Activated CD8-positive, alpha-beta memory T cell treated with anti-CD3 and anti-CD28 coated beads, Interleukin-2, amount 50 U/mL, for 1 hour (primary cell): Measurements from ENCODE around the gene RALGAPA1.

ENCODE experiments used
- DNase-seq: peaks from one replicate; pipeline ENCODE4 v3.0.0-alpha.2; 2020; ENCODE audit errors: extremely low read depth

The RALGAPA1 gene

DNA sequence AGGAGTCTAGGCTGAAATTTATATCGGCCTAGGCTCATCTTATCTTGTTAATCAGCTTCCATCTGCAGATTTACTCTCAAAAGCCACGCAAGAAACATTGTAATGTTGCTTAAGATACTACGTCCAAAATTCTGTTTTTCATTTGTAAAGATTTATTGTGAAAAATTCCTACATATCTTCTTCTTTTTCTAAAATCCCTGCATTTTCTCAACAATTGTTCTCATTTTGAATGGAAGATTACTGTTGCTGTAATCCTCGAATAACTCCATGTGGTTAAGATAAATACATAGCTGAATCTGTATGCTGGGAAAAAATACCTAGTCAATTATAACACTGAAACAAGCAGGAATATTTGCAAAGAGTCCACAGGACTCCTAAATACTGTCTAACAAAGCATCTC, 259.5 kb downstream of the RALGAPA1 start:
- DNase-seq: no peak

DNA sequence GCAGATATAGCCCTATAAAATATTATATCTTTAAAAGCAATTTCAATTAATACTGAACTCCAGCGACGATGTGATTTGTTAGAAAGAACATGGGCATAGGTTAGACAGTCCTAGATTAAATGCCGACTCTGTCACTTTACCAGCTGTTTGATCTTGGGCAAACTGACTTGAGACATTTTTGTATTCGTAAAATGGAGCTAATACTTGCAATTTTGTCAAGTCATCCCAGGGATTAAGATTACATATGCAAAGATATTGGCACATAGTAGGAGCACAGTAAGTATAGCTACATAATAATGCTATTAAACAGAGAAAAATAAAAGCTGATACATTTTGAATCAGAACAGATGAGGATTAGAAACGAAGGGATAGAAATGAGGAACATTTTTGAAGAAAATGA, 266.1 kb downstream of the RALGAPA1 start:
- DNase-seq: no peak

DNA sequence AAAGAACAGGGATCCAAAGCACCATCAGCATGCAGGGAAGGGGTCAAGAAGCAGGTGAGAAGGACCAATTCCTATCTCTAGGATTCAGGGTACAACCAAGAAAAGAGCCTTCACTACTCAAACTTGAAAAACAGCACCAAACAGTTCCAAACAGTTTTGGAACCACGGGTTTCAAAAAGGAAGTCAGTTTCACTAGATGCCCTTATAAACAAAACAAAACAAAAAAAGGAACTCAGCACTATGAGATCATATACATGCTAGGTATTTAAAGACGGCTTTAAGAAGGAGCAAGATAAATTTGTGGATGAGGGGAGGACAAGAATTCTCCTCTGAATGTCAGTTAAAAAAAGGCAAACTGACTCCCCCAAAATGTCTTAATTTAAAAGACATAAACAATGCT, 269.1 kb downstream of the RALGAPA1 start:
- no peak for DNase-seq

DNA sequence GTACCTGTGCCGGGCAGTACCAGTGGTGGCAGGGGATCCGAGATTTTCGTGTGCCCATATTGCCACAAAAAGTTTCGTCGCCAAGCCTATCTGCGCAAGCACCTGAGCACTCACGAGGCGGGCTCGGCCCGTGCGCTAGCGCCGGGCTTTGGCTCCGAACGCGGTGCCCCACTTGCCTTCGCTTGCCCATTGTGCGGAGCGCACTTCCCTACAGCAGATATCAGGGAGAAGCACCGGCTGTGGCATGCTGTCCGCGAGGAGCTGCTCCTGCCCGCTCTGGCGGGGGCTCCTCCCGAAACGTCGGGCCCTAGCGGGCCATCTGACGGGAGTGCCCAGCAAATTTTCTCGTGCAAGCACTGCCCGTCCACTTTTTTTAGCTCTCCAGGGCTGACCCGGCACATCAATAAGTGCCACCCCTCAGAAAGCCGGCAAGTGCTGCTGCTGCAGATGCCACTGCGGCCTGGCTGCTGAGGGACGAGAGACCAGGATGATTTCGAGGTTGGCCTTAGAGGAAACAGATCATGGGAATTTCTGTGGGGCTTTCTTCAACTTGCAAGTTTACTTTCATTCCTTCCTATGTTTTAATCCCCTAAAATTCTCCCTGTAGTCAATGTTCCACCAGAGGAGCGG, 273.5 kb downstream of the RALGAPA1 start:
- DNase-seq: no peak

DNA sequence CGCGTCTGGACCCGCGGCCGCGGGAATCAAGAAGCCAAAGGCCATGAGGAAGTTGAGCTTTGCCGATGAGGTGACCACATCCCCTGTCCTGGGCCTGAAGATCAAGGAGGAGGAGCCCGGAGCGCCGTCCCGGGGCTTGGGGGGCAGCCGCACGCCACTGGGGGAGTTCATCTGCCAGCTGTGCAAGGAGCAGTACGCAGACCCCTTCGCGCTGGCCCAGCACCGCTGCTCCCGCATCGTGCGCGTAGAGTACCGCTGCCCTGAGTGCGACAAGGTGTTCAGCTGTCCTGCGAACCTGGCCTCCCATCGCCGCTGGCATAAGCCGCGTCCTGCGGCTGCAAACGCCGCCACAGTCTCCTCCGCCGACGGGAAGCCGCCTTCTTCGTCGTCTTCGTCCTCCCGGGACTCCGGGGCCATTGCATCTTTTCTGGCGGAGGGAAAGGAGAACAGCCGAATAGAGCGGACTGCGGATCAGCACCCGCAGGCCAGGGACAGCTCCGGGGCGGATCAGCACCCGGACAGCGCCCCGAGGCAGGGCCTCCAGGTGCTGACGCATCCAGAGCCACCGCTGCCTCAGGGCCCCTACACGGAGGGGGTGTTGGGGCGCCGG, 274.1 kb downstream of the RALGAPA1 start:
- DNase-seq: peak; percentile 2

DNA sequence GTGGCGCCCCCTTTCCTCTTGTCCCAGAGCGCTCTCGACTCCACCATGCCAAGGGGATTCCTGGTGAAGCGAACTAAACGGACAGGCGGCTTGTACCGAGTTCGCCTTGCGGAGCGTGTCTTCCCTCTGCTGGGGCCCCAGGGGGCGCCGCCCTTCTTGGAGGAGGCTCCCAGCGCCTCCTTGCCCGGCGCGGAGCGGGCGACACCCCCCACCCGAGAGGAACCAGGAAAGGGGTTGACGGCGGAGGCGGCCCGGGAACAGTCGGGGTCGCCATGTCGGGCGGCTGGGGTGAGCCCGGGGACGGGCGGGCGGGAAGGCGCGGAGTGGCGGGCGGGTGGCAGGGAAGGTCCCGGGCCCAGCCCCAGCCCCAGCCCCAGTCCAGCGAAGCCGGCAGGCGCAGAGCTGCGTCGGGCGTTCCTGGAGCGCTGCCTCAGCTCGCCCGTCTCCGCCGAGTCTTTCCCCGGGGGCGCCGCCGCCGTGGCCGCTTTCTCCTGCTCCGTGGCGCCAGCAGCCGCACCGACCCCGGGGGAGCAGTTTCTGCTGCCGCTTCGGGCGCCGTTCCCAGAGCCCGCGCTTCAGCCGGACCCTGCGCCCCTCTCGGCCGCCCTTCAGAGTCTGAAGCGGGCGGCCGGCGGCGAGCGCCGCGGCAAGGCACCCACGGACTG, 274.8 kb downstream of the RALGAPA1 start:
- DNase-seq: no peak

DNA sequence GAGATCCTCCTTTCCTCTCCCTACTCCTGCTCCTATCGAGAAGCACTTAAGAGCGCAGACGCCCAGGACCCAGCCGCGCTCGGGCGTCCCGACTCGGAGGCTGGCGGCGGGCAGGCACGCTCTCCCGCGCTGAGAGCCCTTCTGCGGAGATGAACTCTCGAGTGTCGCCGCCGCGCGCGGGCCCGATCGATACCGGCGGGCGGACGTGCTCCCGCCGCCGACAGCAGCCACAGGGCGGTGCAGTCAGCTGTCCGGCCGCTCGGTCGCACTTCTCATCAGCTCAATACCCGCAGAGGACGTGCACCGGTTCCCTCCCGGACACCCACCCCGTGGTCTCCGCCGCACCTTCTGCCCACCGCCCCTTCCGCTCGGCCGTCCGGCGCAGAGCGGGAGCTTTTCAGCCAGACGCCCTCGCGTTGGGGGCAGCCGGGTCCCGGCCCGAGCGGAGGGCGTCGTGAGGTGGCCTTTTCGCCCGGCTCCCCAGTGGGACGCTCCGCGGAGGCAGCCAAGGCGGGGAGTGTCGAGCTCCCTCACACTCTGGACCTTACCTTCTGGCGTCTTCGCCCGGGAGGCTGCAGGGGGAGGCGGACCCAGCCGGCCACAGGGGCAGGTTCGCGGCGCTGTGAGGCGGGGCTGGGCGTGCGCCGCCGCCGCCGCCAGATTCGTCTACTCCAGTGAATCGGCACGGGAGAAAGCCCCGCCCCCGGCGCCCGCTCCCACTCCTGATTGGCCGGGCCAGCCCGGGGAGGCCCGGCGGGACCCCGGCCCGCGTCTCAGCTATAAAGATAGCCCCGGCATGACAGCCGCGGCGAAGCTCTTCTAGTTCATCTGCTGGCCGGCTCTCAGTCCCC, 275.5 kb downstream of the RALGAPA1 start, which contains the start of gene INSM2:
TSS of gene INSM2 (plus strand) at position 808 of the 851 bp plus-strand sequence. CDS start 89 bp downstream, outside the sequence.
- DNase-seq: no peak

DNA sequence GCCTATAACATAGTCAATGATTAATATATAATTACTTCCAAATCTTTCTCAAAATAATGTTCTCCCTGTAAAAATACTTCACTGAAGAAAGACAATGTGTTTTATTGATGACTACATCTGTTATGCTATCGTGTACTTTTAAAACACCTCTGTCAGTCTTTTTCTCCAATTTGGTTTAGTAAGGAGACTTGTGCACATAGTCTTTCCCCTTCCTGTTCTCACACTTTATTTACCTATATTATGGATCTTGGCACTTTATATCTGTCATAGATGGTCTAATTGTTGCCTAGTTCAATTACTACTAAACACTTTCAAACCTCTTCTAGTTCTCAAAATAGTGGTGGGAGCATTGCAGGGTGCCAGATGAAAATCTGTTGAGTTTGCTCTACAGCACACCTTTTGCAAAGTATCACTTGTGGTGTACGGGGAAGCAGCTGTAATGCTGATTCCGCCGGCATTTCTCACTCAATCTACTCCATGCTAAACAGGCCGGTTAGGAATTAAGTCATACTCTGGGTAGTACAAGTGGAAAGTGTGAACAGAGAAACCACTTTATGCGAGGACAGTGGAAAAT, 276.2 kb downstream of the RALGAPA1 start:
- DNase-seq: no peak

DNA sequence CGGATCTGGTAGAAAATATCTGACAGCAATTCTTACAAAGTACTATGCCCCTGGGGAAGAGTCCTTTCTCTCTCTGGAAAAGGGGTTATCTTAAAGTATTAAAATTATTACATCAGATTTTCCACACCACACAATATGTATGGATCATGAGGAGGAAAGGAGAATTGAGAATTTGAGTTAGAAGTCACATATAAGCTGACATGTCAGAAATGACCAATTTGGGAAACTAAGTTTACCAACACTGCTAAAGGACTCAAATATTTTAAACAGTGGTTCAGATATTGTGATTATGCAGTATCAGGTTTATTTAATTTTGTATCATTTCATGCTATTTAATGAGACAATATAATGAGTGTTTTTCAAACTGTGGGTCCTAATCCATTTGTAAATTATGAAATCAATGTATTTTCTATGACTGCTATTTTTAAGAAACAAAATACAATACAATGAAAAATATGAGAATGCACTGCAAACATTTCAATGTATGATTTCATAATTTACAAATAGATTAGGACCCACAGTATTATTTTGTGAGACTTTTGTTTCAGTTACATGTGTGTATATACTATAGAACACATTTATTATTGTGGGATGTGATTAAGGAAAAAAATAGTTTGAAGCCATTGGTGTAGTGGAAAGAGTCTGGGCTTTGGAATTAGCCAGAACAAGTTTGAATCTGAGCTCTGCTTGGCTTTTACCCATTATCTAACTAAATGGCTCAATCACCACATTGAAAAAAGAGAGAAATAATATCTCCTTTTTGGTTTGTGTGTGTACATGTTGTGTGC, 276.9 kb downstream of the RALGAPA1 start:
- no peak for DNase-seq

DNA sequence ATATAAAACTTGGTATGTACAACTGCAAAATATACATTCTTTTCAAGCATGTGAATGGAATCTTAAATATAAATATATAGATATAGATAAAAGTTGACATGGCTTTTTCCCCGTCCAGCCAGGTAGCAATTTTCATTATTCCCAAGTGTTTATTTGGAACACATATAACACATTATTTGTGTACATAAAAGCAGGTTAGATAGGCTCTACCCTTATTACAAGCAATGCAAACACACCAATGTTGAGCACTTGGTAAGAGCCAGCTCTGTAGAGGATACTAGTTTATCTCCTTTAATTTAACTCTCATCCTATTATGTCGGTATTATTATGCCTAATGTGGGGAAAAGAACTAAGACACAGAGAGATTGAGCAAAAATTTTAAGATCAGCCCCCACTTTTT, 282.1 kb downstream of the RALGAPA1 start:
- DNase-seq: no peak

DNA sequence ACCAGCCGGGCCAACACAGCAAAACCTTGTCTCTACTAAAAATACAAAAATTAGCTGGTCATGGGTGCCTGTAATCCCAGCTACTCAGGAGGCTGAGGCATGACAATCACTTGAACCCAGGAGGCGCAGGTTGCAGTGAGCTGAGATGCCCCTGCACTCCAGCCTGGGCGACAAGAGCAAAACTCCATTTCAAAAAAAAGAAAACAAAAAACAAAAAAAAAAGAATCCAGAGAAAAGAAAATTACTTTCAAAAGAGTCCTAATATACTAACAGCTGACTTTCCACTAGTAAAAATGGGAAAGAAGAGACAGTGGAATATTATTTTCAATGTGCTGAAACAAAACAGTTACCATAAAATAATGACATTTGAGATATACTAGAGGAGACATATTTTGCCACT, 283.4 kb downstream of the RALGAPA1 start:
- no peak for DNase-seq

DNA sequence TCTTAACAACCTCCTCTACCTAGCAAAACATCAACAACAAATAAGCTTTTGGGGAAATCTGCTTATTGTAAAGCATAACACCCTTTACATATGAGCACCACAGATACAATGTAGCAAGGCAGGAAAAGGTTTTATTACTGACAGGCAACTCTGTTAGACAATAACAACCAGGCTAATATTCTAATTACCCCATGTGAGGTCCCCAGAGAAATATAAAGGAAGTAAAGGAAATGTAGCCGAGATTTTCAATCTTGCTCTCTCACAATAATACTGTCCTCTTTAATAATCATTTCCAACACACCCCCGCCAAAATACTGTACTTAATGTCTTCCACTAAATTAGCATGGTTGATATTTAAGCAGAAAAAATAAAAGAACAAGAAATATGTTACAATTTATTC, 289.1 kb downstream of the RALGAPA1 start:
- no peak for DNase-seq

DNA sequence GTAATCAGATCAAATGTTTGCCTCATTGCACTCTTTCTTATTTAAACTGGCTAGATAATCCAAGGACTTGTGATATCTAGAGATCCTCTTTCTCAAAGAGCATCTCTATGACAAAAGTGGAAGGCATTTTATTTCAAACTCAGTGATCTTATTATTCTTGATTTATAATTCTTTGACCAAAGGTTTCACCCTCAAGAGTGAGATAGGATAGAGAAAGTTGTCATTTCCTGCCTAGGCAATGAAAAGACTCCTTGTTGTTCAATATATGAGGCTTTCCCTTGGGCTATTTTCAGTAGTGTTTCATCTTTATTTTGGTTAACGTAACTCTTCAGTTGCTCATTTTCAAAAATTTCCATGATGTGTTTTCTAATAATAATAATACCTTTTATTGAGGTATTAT, 293.2 kb downstream of the RALGAPA1 start:
- DNase-seq: no peak

DNA sequence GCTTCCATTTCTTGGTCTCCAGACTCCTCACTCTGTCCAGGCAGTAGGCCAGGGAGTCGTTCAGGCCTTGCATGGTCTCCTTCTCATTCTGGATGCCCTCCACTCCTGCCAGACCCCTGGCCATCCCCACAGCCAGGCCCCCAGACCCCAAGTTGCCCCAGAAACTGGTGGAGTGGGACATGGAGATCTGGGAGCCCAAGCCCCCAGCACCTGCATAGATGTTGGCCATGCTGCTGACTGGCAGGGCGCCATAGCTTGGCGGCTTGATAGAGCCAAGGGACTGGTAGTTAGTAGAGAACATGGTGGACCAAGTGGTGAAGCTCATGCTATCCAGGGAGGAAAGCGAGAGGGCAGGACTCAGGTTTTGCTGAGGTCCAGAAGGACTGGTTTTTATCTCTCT, 296.3 kb downstream of the RALGAPA1 start:
- DNase-seq: no peak

DNA sequence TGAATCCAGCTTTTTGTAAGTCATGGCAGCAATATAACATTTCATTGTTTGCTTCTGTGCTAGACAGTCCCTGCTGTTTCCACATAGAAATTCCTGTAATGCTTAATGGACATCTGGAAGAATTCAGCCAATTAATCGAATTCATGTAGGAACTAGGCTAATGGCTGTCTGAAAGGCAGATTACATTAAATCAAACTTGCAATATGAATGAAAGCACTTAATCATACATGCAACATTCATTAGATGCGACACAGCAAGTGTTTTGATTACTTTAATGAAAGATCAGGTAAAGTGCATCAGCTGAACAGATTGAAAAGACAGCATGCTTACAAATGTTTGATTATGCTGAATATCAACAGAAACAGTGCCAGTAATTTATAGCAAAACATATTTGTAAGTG, 299.2 kb downstream of the RALGAPA1 start:
- no peak for DNase-seq

DNA sequence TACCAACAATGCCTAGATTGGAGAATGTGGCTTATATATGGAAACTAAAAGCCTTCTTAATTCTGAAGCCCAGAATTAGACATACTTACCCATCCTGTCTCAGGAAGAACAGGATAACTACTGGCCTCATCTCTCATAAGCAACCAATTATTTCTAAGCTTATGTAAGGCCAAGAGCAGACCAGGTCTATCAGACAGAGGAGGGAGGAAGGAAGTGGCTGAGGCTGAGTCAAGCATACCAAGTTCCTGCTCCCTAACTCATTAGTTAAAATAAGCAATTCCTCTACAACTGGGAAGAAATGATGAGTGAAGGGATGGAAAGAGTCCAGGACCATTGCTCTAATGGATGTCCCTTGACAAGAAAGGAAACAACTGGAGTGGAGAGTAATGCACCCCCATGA, 302.2 kb downstream of the RALGAPA1 start:
- no peak for DNase-seq

DNA sequence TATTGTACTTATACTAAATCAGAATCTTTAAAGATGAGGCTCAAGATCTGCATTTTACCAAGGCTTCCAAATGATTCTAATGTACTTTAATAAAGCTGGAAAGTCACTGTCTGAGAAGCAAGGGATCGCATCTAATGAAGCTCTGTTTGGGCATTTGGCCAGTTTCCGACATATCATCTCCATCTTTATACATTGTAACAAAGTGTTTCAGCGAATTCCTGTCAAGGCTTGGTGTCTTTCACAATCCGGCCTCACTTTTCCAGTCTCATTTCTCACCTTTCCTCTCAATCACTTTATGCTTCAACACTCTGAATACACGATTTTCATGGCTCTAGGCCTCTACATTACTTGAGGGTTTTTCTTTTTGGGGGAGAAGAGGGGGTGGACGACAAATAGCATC, 302.6 kb downstream of the RALGAPA1 start:
- DNase-seq: no peak

DNA sequence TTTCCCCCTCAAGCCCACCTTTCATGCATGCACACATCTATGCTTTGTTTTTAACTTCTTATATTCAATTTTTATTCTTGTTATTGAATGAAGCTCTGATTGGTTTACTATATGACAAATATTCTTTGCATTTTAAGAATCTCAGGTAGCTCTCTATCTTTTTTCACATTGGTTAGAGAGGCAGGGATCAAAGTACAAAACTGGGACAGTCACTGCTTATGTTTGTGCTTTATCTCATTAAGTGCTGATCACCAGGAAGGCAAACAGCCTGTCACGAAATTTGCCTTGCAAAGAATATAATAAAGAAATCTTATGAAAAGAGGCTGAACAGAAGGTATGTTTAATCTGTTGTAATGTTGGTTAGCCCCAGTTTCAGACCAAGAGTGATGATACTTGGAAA, 304.8 kb downstream of the RALGAPA1 start:
- no peak for DNase-seq

DNA sequence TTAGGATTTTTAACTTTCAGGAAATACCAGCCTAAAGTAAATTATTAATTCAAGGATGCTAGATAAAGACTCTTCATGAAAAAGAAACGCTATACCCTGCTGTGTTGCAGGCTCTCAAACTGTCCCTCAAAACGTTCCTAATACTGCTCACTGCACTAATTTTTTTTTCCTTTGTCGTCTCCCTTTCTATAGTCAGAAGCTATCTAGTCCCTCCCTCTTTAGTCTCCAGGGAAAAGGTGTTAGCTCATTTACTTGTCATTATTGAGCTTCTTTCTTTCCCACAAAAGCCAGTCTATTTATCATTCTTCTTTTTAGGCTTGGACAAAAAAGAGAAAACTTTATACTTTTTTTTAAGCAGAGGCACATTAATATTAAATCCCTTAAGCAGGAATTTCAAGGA, 305.4 kb downstream of the RALGAPA1 start:
- DNase-seq: no peak

DNA sequence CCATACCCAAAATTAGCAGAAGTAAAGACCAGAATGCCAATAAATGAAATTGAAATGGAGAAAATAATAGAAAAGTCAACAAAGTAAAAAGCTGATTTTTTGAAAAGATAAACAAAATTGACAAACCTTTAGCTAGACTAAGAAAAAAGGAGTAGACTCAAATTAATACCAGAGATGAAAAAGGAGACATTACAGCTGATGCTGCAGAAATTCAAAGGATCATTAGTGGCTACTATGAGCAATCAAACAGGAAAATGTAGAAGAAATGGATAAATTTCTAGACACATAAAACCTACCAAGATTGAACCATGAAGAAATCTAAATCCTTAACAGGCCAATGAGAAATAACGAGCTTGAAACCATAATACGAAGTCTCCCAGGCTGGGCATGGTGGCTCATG, 309.9 kb downstream of the RALGAPA1 start:
- no peak for DNase-seq

DNA sequence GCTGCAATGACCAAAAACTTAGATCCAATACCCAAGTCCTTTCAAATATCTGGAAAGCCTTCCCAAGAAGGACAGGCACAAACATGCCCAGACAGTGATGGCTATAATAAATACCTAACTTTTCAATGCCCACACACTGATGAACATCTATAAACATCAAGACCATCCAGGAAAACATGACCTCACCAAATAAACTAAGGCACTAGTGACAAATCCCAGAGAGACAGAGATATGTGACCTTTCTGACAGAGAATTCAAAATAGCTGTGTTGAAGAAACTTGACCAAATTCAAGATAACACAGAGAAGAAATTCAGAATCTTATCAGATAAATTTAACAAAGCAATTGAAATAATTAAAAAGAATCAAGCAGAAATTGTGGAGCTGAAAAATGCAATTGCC, 313.8 kb downstream of the RALGAPA1 start:
- no peak for DNase-seq
